A549 (cell line): ENCODE results near the gene ITIH5.

Source experiments
- BHLHE40 ChIP-seq: IDR thresholded peaks from 2 replicates; pipeline ENCODE4 v1.6.1; 2012; ENCODE audit warnings: low read depth, low read length, inconsistent platforms
- CBX2 ChIP-seq: fragments of 200-600 bp; sonication (generic); IDR thresholded peaks from 2 replicates; pipeline ENCODE4 v1.6.1; 2016; ENCODE audit warnings: low read depth, mild to moderate bottlenecking, borderline replicate concordance
- CEBPB ChIP-seq, 2 experiments: fragments of >200 bp in 1 of 2; sonication (Bioruptor Twin) in 1 of 2; formaldehyde crosslinking in 1 of 2; IDR thresholded peaks; 2 replicates each; pipeline ENCODE4 v1.6.1; 2012 to 2016
- CTCF ChIP-seq: fragments of >200 bp; sonication (Bioruptor Twin); formaldehyde crosslinking; IDR thresholded peaks from 3 replicates; pipeline ENCODE4 v1.5.1; 2016
- EHMT2 ChIP-seq: fragments of 200-600 bp; sonication (generic); IDR thresholded peaks from 2 replicates; pipeline ENCODE4 v1.6.1; 2016; ENCODE audit warnings: antibody characterized with exemption, low read depth, mild to moderate bottlenecking, moderate library complexity
- EP300 ChIP-seq, 2 experiments: fragments of >200 bp; sonication (Bioruptor Twin); formaldehyde crosslinking; IDR thresholded peaks; 2 replicates in 1 of 2; 3 replicates in 1 of 2; pipeline ENCODE4 v1.6.1; 2016 to 2017
- POLR2A ChIP-seq: IDR thresholded peaks from 2 replicates; pipeline ENCODE4 v1.6.1; 2012; ENCODE audit warnings: mild to moderate bottlenecking, low read length
- SMC3 ChIP-seq: fragments of >200 bp; sonication (Bioruptor Twin); formaldehyde crosslinking; IDR thresholded peaks from 3 replicates; pipeline ENCODE4 v1.6.1; 2018; ENCODE audit warnings: inconsistent platforms
- TF ChIP-seq, protein P1 (sequence below): fragments of 200-600 bp; sonication (generic); IDR thresholded peaks from 2 replicates; pipeline ENCODE4 v1.6.1; 2016; ENCODE audit warnings: antibody characterized with exemption, mild to moderate bottlenecking, moderate library complexity

- TF ChIP-seq, protein P1, sequence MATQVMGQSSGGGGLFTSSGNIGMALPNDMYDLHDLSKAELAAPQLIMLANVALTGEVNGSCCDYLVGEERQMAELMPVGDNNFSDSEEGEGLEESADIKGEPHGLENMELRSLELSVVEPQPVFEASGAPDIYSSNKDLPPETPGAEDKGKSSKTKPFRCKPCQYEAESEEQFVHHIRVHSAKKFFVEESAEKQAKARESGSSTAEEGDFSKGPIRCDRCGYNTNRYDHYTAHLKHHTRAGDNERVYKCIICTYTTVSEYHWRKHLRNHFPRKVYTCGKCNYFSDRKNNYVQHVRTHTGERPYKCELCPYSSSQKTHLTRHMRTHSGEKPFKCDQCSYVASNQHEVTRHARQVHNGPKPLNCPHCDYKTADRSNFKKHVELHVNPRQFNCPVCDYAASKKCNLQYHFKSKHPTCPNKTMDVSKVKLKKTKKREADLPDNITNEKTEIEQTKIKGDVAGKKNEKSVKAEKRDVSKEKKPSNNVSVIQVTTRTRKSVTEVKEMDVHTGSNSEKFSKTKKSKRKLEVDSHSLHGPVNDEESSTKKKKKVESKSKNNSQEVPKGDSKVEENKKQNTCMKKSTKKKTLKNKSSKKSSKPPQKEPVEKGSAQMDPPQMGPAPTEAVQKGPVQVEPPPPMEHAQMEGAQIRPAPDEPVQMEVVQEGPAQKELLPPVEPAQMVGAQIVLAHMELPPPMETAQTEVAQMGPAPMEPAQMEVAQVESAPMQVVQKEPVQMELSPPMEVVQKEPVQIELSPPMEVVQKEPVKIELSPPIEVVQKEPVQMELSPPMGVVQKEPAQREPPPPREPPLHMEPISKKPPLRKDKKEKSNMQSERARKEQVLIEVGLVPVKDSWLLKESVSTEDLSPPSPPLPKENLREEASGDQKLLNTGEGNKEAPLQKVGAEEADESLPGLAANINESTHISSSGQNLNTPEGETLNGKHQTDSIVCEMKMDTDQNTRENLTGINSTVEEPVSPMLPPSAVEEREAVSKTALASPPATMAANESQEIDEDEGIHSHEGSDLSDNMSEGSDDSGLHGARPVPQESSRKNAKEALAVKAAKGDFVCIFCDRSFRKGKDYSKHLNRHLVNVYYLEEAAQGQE, result no peak
- TF ChIP-seq EP300 (IDR thresholded peaks at IDR 0.05), result no peak
- no peak for TF ChIP-seq CTCF
- no peak for TF ChIP-seq POLR2A
- TF ChIP-seq CEBPB (IDR thresholded peaks at IDR 0.05), result no peak
- no peak for TF ChIP-seq BHLHE40
- TF ChIP-seq EHMT2, result no peak
- no peak for TF ChIP-seq CBX2
- TF ChIP-seq SMC3, result no peak
Observed at GRCh38 chr10:7512487-7512886, 154.3 kb downstream of the ITIH5 start.
